ENCODE data around the gene NAA80.
A peak's percentile ranks its signal among the peaks of the same experiment; 100 is the strongest.

NAA80 gene

GRCh38 chr3:50327943-50328691 is 28.9 kb upstream of the NAA80 start, which contains the start of gene TUSC2:
TSS of gene TUSC2 (minus strand) at chr3:50328223. CDS start at chr3:50328099, 124 bp downstream.
- peak; percentile 96 for DNase-seq

GRCh38 chr3:50327129-50327528 is 27.9 kb upstream of the NAA80 start:
- DNase-seq: no peak

- no peak for DNase-seq
These were observed 27.0 kb upstream of the NAA80 start for GRCh38 chr3:50326182-50326541.

GRCh38 chr3:50325497-50326181 is 26.4 kb upstream of the NAA80 start:
- DNase-seq: no peak

GRCh38 chr3:50325113-50325480 is 25.9 kb upstream of the NAA80 start:
- no peak for DNase-seq

- peak; percentile 72 for DNase-seq
These were observed 25.3 kb upstream of the NAA80 start for GRCh38 chr3:50324351-50325112.

GRCh38 chr3:50323614-50324199 is 24.5 kb upstream of the NAA80 start:
- DNase-seq: no peak

GRCh38 chr3:50323092-50323600 is 23.9 kb upstream of the NAA80 start:
- DNase-seq: no peak

GRCh38 chr3:50322386-50323091 is 23.3 kb upstream of the NAA80 start, which contains the start of gene HYAL2:
TSS of gene HYAL2 (minus strand) at chr3:50322745. CDS start at chr3:50320489, 2,256 bp downstream.
- DNase-seq: no peak

- no peak for DNase-seq
These were observed 22.8 kb upstream of the NAA80 start for GRCh38 chr3:50322115-50322385.

- DNase-seq: peak; percentile 87
These were observed 22.3 kb upstream of the NAA80 start for GRCh38 chr3:50321336-50322114.

- peak; percentile 79 for DNase-seq
These were observed 21.7 kb upstream of the NAA80 start for GRCh38 chr3:50320853-50321335.

GRCh38 chr3:50319894-50320625 is 20.9 kb upstream of the NAA80 start:
- DNase-seq: no peak

GRCh38 chr3:50319181-50319893 is 20.1 kb upstream of the NAA80 start:
- no peak for DNase-seq

GRCh38 chr3:50318615-50319014 is 19.4 kb upstream of the NAA80 start:
- no peak for DNase-seq

GRCh38 chr3:50318163-50318562 is 19.0 kb upstream of the NAA80 start:
- DNase-seq: no peak

- no peak for DNase-seq
These were observed 18.1 kb upstream of the NAA80 start for GRCh38 chr3:50317300-50317699.

- DNase-seq: no peak
These were observed 17.5 kb upstream of the NAA80 start for GRCh38 chr3:50316657-50317242.

GRCh38 chr3:50314816-50315215 is 15.6 kb upstream of the NAA80 start:
- no peak for DNase-seq

- DNase-seq: no peak
These were observed 15.1 kb upstream of the NAA80 start for GRCh38 chr3:50314342-50314741.

Measured in OCI-M1 (cell line).